MM.1S (cell line): ENCODE results near the gene PIGT.

Source experiments
- CTCF ChIP-seq: fragments of 300-600 bp; sonication (generic); IDR thresholded peaks from 2 replicates; pipeline ENCODE4 v1.5.1; 2016; ENCODE audit warnings: antibody characterized with exemption, low read length, mixed read lengths
- EZH2 ChIP-seq: fragments of 300-600 bp; sonication (generic); optimal IDR thresholded peaks from 2 replicates; pipeline ENCODE3; 2017; ENCODE audit warnings: low read depth, mild to moderate bottlenecking, antibody characterized with exemption, low read length, mixed read lengths
- EZH2phosphoT487 ChIP-seq: fragments of 300-600 bp; sonication (generic); IDR thresholded peaks from 2 replicates; pipeline ENCODE4 v1.6.1; 2018; ENCODE audit warnings: antibody characterized with exemption, low read length

- TF ChIP-seq CTCF = no peak
- TF ChIP-seq EZH2phosphoT487 = no peak
- TF ChIP-seq EZH2 = no peak
These were observed 24.5 kb downstream of the PIGT start for GRCh38 chr20:45440424-45440823.
